ENCODE results near the gene TLN1.

GRCh38 chr9:35649431-35650340, 82.3 kb downstream of the TLN1 start:
- TF ChIP-seq CTCF (conservative IDR thresholded peaks at IDR 0.05; ENCODE audit: low read depth, low read length), result no peak
- no peak for TF ChIP-seq SMC3 (IDR thresholded peaks at IDR 0.05; ENCODE audit: low read depth, low read length)
- no peak for TF ChIP-seq BHLHE40 (IDR thresholded peaks at IDR 0.05; ENCODE audit: low read depth, low read length)
- TF ChIP-seq POLR2A (IDR thresholded peaks at IDR 0.05; ENCODE audit: low read depth, low read length), result no peak
- no peak for TF ChIP-seq MXI1 (IDR thresholded peaks at IDR 0.05; ENCODE audit: borderline replicate concordance, low read depth, low read length)
- TF ChIP-seq RAD21 (IDR thresholded peaks at IDR 0.05; ENCODE audit: low read length), result no peak
- TF ChIP-seq MAFK (IDR thresholded peaks at IDR 0.05; ENCODE audit: low read depth, low read length), result no peak
- no peak for TF ChIP-seq ELK1 (IDR thresholded peaks at IDR 0.05; ENCODE audit: borderline replicate concordance, low read depth, low read length)
- no peak for TF ChIP-seq CHD1 (IDR thresholded peaks at IDR 0.05; ENCODE audit: low read depth, low read length)
